Ishikawa (cell line): ENCODE results near the gene FAM120A.

Source experiments
- CEBPB ChIP-seq: IDR thresholded peaks from 2 replicates; pipeline ENCODE4 v1.6.1; 2012
- CREB1 ChIP-seq: IDR thresholded peaks from 2 replicates; pipeline ENCODE4 v1.6.1; 2012; ENCODE audit warnings: low read depth
- EGR1 ChIP-seq: IDR thresholded peaks from 2 replicates; pipeline ENCODE4 v1.6.1; 2012
- EP300 ChIP-seq: IDR thresholded peaks from 2 replicates; pipeline ENCODE4 v1.6.1; 2012; ENCODE audit warnings: borderline replicate concordance
- FOXM1 ChIP-seq: IDR thresholded peaks from 2 replicates; pipeline ENCODE4 v1.6.1; 2012; ENCODE audit warnings: low read depth, borderline replicate concordance
- MAX ChIP-seq: IDR thresholded peaks from 2 replicates; pipeline ENCODE4 v1.6.1; 2012
- NFIC ChIP-seq: IDR thresholded peaks from 2 replicates; pipeline ENCODE4 v1.6.1; 2012
- RAD21 ChIP-seq: IDR thresholded peaks from 2 replicates; pipeline ENCODE4 v1.6.1; 2012; ENCODE audit warnings: low read depth
- REST ChIP-seq: IDR thresholded peaks from 2 replicates; pipeline ENCODE4 v1.6.1; 2012; ENCODE audit warnings: low read depth, mild to moderate bottlenecking
- TAF1 ChIP-seq: IDR thresholded peaks from 2 replicates; pipeline ENCODE4 v1.6.1; 2012; ENCODE audit warnings: low read depth, mild to moderate bottlenecking
- TCF12 ChIP-seq: IDR thresholded peaks from 2 replicates; pipeline ENCODE4 v1.6.1; 2012; ENCODE audit warnings: low read depth
- TEAD4 ChIP-seq: IDR thresholded peaks from 2 replicates; pipeline ENCODE4 v1.6.1; 2012
- USF1 ChIP-seq: IDR thresholded peaks from 2 replicates; pipeline ENCODE4 v1.6.1; 2012
- YY1 ChIP-seq: IDR thresholded peaks from 2 replicates; pipeline ENCODE4 v1.6.1; 2012; ENCODE audit warnings: low read depth
- ZBTB7A ChIP-seq: IDR thresholded peaks from 2 replicates; pipeline ENCODE4 v1.6.1; 2012; ENCODE audit warnings: low read depth

FAM120A gene

GRCh38 chr9:93540305-93540704 lies 88.8 kb downstream of the FAM120A start:
- TF ChIP-seq ZBTB7A: no peak
- no peak for TF ChIP-seq TCF12

- TF ChIP-seq CEBPB (no peak), TAF1 (no peak), RAD21 (no peak), TCF12 (no peak), YY1 (no peak), REST (no peak), NFIC (no peak), ZBTB7A (no peak), EP300 (no peak), USF1 (no peak), CREB1 (no peak)
Observed at GRCh38 chr9:93541005-93541404, 89.5 kb downstream of the FAM120A start.

- TF ChIP-seq NFIC (no peak), RAD21 (no peak), TEAD4 (no peak), CREB1 (no peak)
Observed at GRCh38 chr9:93541581-93542349, 90.3 kb downstream of the FAM120A start.

GRCh38 chr9:93543117-93543516 lies 91.6 kb downstream of the FAM120A start:
- no peak for TF ChIP-seq NFIC
- TF ChIP-seq RAD21: no peak
- no peak for TF ChIP-seq MAX
- TF ChIP-seq YY1: no peak
- TF ChIP-seq REST: no peak
- TF ChIP-seq EGR1: no peak
- TF ChIP-seq TCF12: no peak
- no peak for TF ChIP-seq TAF1
- no peak for TF ChIP-seq CREB1
- TF ChIP-seq EP300: no peak
- no peak for TF ChIP-seq CEBPB
- TF ChIP-seq FOXM1: no peak
- no peak for TF ChIP-seq TEAD4
- no peak for TF ChIP-seq ZBTB7A
- TF ChIP-seq USF1: no peak

- TF ChIP-seq MAX: no peak
Observed at GRCh38 chr9:93546356-93546755, 94.9 kb downstream of the FAM120A start.

GRCh38 chr9:93549611-93550010 lies 98.1 kb downstream of the FAM120A start:
- TF ChIP-seq TEAD4 (no peak), USF1 (no peak), CREB1 (no peak), NFIC (no peak), TCF12 (no peak), EGR1 (no peak), EP300 (no peak), CEBPB (no peak), ZBTB7A (no peak), YY1 (no peak), REST (no peak)
